Suprapubic skin (tissue), 4 donors: ENCODE results near the gene MFSD6.
"Not testable (repeated sequence)": the region's sequence is repeated elsewhere in the genome, so short reads cannot be mapped to it uniquely, and the experiment has no call there.

Source experiments
- CTCF ChIP-seq, 2 donors: fragments of 200-600 bp in 1 of 2; fragments of 450-650 bp in 1 of 2; sonication (generic) in 1 of 2; IDR thresholded peaks; one replicate each; pipeline ENCODE4 v1.5.1; 2016 to 2019; ENCODE audit warnings: antibody characterized with exemption in 2 of 2, mild to moderate bottlenecking in 1 of 2, moderate library complexity in 1 of 2
- POLR2A ChIP-seq, 2 donors: fragments of 450-650 bp; IDR thresholded peaks; one replicate each; pipeline ENCODE4 v1.6.1; 2017; ENCODE audit warnings: antibody characterized with exemption in 2 of 2, mild to moderate bottlenecking in 2 of 2, moderate library complexity in 2 of 2
- POLR2AphosphoS5 ChIP-seq, 3 donors: sonication (generic); formaldehyde crosslinking; IDR thresholded peaks; one replicate each; pipeline ENCODE4 v1.6.1; 2017; ENCODE audit warnings: antibody characterized with exemption in 3 of 3

DNA sequence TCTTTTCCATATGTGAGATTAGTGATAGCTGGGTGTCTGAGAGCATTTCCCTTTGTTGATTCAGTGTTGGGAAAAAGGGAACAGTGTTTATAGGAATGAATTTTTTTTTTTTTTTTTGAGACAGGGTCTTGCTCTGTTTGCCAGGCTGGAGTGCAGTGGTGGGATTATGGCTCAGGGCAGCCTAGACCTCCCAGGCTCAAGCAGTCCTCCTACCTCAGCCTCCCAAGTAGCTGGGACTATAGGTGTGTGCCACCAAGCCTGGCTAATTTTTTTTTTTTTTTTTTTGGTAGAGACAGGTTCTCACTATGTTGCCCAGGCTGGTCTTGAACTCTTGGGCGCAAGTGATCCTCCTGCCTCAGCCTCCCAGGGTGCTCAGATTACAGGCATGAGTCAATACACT is 60.2 kb downstream of the MFSD6 start:
- not testable (repeated sequence) for TF ChIP-seq POLR2A, CTCF, POLR2AphosphoS5 (IDR thresholded peaks at IDR 0.05)
